Fibroblast of lung (primary cell): Measurements from ENCODE around the gene PHOX2B. TPM values are rescaled to one million over a fixed set of nuclear protein-coding genes. Genes with fewer than 3 reads are reported as not detected.
A peak's percentile ranks its signal among the peaks of the same experiment; 100 is the strongest.

Experiments
- DNase-seq, 2 donors: peaks; one replicate each; pipeline versions ENCODE4 v3.0.0 to v3.0.0-alpha.2; 2010; ENCODE audit warnings: low read depth in 2 of 2
- H2AFZ ChIP-seq: 2 replicates; pipeline ENCODE4 v1.5.1; 2012; ENCODE audit warnings: low read length, control low read depth, inconsistent platforms
- H3K27ac ChIP-seq: 2 replicates; pipeline ENCODE4 v1.5.1; 2011; ENCODE audit warnings: low read length, control low read depth; ENCODE audit not compliant: insufficient read depth
- H3K27me3 ChIP-seq: 2 replicates; pipeline ENCODE4 v1.5.1; 2011; ENCODE audit warnings: mild to moderate bottlenecking, low read length; ENCODE audit not compliant: control insufficient read depth, insufficient read depth
- H3K36me3 ChIP-seq: 2 replicates; pipeline ENCODE4 v1.5.1; 2011; ENCODE audit warnings: low read length; ENCODE audit not compliant: control insufficient read depth, insufficient read depth
- H3K4me1 ChIP-seq: 2 replicates; pipeline ENCODE4 v1.5.1; 2011; ENCODE audit warnings: low read length; ENCODE audit not compliant: control insufficient read depth, insufficient read depth; ENCODE audit errors: extremely low read depth
- H3K4me2 ChIP-seq: 2 replicates; pipeline ENCODE4 v1.5.1; 2011; ENCODE audit warnings: low read length, control low read depth; ENCODE audit not compliant: insufficient read depth; ENCODE audit errors: extremely low read depth
- H3K4me3 ChIP-seq, 4 experiments: fragments of 200-600 bp in 1 of 4; sonication (generic) in 1 of 4; replicated peaks in 1 of 4; 2 replicates each; pipeline ENCODE4 v1.5.1; 2011 to 2016; ENCODE audit warnings: low read length in 4 of 4, low read depth in 3 of 4, mild to moderate bottlenecking in 3 of 4, control low read depth in 2 of 4, inconsistent platforms in 1 of 4, mixed read lengths in 1 of 4; ENCODE audit not compliant: insufficient read depth in 1 of 4; ENCODE audit errors: control extremely low read depth in 1 of 4
- H3K79me2 ChIP-seq: 2 replicates; pipeline ENCODE4 v1.5.1; 2012; ENCODE audit warnings: mild to moderate bottlenecking, low read length, inconsistent platforms; ENCODE audit not compliant: control insufficient read depth, insufficient read depth
- H3K9ac ChIP-seq: 2 replicates; pipeline ENCODE4 v1.5.1; 2011; ENCODE audit warnings: mild to moderate bottlenecking, low read length, control low read depth; ENCODE audit not compliant: insufficient read depth
- H3K9me3 ChIP-seq: 2 replicates; pipeline ENCODE4 v1.5.1; 2012; ENCODE audit warnings: low read depth, low read length; ENCODE audit not compliant: control insufficient read depth, insufficient read depth
- H4K20me1 ChIP-seq: 2 replicates; pipeline ENCODE4 v1.5.1; 2011; ENCODE audit warnings: low read length; ENCODE audit not compliant: control insufficient read depth, insufficient read depth; ENCODE audit errors: extremely low read depth
- CTCF ChIP-seq, 2 donors: IDR thresholded peaks in 1 of 2; conservative IDR thresholded peaks in 1 of 2; 1 replicate in 1 of 2; 2 replicates in 1 of 2; pipeline ENCODE4 v1.5.1; 2011 to 2012; ENCODE audit warnings: low read length in 2 of 2, control low read depth in 1 of 2, inconsistent platforms in 1 of 2, low read depth in 1 of 2, mild to moderate bottlenecking in 1 of 2
- EZH2 ChIP-seq: IDR thresholded peaks from 2 replicates; pipeline ENCODE4 v1.5.1; 2012; ENCODE audit warnings: low read length, control low read depth, mild to moderate bottlenecking; ENCODE audit errors: missing control alignments
- polyA plus RNA-seq, 2 donors: library from polyadenylated mRNA; depleted of rRNA in 1 of 2; stranded (reverse) in 1 of 2; unstranded in 1 of 2; fragments of >200 nt; gene quantifications; 2 replicates each; pipeline ENCODE4 v1.2.1, GENCODE V29; 2011 to 2012; ENCODE audit warnings: missing spikeins in 1 of 2
- total RNA-seq: library from RNA; depleted of rRNA; stranded (reverse); fragments of >200 nt; gene quantifications from 2 replicates; pipeline ENCODE4 v1.2.1, GENCODE V29; 2014

The PHOX2B gene
- total and polyA plus RNA-seq, 2 donors (not counting 1 experiment from before 2014, with no cell fraction given), result not detected

- no peaks in the 10 kb centered on the region for H3K79me2 ChIP-seq
- no peak overlapping the region for H3K4me2 ChIP-seq
- TF ChIP-seq CTCF (conservative IDR thresholded peaks at IDR 0.05 in 1 of 2, IDR thresholded peaks at IDR 0.05 in 1 of 2; ENCODE audit: low read depth in 1 of 2, low read length in 2 of 2) (no peak), EZH2 (no peak)
- peaks cover 3% of the 10 kb centered on the region for H3K27me3 ChIP-seq
- H4K20me1 ChIP-seq, result no peaks in the 10 kb centered on the region
- no peak overlapping the region for H3K4me3 ChIP-seq
- H2AFZ ChIP-seq, result no peak overlapping the region
- H3K9me3 ChIP-seq, result peaks cover 1% of the 10 kb centered on the region
- no peaks in the 10 kb centered on the region for H3K4me1 ChIP-seq
- H3K27ac ChIP-seq, result no peak overlapping the region
- H3K36me3 ChIP-seq, result no peaks in the 10 kb centered on the region
- no peak overlapping the region for H3K9ac ChIP-seq
- no peak for DNase-seq
Measured at GRCh38 chr4:41727861-41728572, 20.5 kb downstream of the PHOX2B start.

DNA sequence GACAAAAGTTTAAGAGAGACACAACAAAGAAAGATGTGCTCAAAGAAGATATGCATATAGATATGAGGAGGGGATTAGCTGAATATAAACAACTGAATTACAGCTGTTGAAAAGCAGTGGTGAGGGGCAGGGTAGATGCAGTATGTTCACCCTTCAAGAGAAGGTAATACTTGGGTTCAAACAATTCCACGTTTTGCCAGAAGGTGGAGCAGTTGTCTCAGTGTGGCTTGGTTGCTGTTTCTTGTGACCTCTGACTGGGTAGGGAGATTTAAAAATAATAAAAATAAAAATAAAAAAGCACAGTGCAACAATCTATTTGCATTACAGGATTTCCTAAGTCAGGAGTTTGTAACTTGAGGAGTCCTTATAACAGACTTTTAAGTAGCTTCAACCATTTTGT lies 23.3 kb downstream of the PHOX2B start:
- no peak overlapping the region for H2AFZ ChIP-seq
- H3K27ac ChIP-seq, result no peak overlapping the region
- no peaks in the 10 kb centered on the region for H3K79me2 ChIP-seq
- no peaks in the 10 kb centered on the region for H3K27me3 ChIP-seq
- H3K4me1 ChIP-seq, result no peaks in the 10 kb centered on the region
- H3K36me3 ChIP-seq, result no peaks in the 10 kb centered on the region
- H3K9me3 ChIP-seq, result peaks cover 1% of the 10 kb centered on the region
- TF ChIP-seq CTCF (conservative IDR thresholded peaks at IDR 0.05 in 1 of 2, IDR thresholded peaks at IDR 0.05 in 1 of 2; ENCODE audit: low read depth in 1 of 2, low read length in 2 of 2), result peak in 1 of 2 donors; percentile 35
- TF ChIP-seq EZH2, result no peak
- no peak overlapping the region for H3K4me2 ChIP-seq
- no peak for DNase-seq
- no peak overlapping the region for H3K4me3 ChIP-seq
- H3K9ac ChIP-seq, result no peak overlapping the region
- no peaks in the 10 kb centered on the region for H4K20me1 ChIP-seq

DNA sequence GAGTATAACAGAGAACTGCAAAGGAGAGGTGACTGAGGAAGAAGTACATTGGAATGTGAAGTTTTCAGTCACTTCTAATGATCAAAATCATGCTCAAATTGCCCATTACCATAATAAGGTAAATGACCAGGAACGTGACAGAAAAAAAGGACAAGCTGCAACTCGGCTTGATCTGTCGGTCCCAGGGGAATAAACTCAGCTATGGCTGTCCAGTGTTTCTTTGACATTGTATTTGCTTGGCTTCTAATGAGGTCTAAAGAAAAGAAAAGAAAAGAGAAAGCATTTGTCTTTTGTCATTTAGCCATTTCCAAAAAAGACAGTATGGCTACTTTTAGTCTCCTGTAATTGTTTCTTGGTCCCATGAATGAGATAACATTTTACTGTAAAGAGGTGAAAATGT lies 25.2 kb downstream of the PHOX2B start:
- no peak for DNase-seq
- Histone ChIP-seq H3K9ac (no peak overlapping the region), H3K9me3 (peaks cover 1% of the 10 kb centered on the region), H3K4me2 (no peak overlapping the region), H2AFZ (no peak overlapping the region), H3K4me1 (no peaks in the 10 kb centered on the region), H3K27me3 (no peaks in the 10 kb centered on the region), H3K79me2 (no peaks in the 10 kb centered on the region), H3K27ac (no peak overlapping the region), H3K4me3 (no peak overlapping the region), H4K20me1 (no peaks in the 10 kb centered on the region), H3K36me3 (no peaks in the 10 kb centered on the region)
- no peak for TF ChIP-seq EZH2
- TF ChIP-seq CTCF (conservative IDR thresholded peaks at IDR 0.05 in 1 of 2, IDR thresholded peaks at IDR 0.05 in 1 of 2; ENCODE audit: low read depth in 1 of 2, low read length in 2 of 2), result no peak
